HEK293 (cell line): ENCODE measurements around the gene CCNI.

Source experiments
- CTCF ChIA-PET: fragments of 350-600 bp; formaldehyde crosslinking; extraction: SDS; loops from one replicate; lab custom pipeline; 2021; ENCODE audit warnings: antibody characterized with exemption; lab: Yijun Ruan, JAX
- POLR2A ChIA-PET: fragments of 300-600 bp; formaldehyde crosslinking; extraction: SDS; loops from one replicate; lab custom pipeline; 2020; ENCODE audit warnings: antibody characterized with exemption, inconsistent platforms; lab: Yijun Ruan, JAX
- H3K27ac ChIP-seq: fragments of 200-500 bp; sonication (Bioruptor generic); 2 replicates; pipeline ENCODE4 v1.5.1; 2014; ENCODE audit warnings: low read depth, low read length, control low read depth, inconsistent platforms; ENCODE audit errors: extremely low read depth
- H3K36me3 ChIP-seq, 2 experiments: fragments of 200-500 bp in 1 of 2; sonication (Bioruptor generic) in 1 of 2; 1 replicate in 1 of 2; 2 replicates in 1 of 2; pipeline ENCODE4 v1.5.1; 2014 to 2017; ENCODE audit warnings: inconsistent platforms in 2 of 2, low read length in 2 of 2; ENCODE audit not compliant: control insufficient read depth in 2 of 2, insufficient read depth in 1 of 2
- H3K4me1 ChIP-seq: fragments of 200-500 bp; sonication (Bioruptor generic); 2 replicates; pipeline ENCODE4 v1.5.1; 2014; ENCODE audit warnings: mild to moderate bottlenecking, low read length, inconsistent platforms; ENCODE audit not compliant: control insufficient read depth, insufficient read depth
- H3K4me3 ChIP-seq: 2 replicates; pipeline ENCODE4 v1.5.1; 2011; ENCODE audit warnings: low read depth, mild to moderate bottlenecking, control low read depth, low read length, moderate library complexity
- H3K9me3 ChIP-seq: fragments of 200-500 bp; sonication (Bioruptor generic); 2 replicates; pipeline ENCODE4 v1.5.1; 2014; ENCODE audit warnings: low read depth, low read length, inconsistent platforms; ENCODE audit not compliant: control insufficient read depth, insufficient read depth
- GFI1B ChIP-seq: fragments of 450-650 bp; formaldehyde crosslinking; IDR thresholded peaks from 2 replicates; pipeline ENCODE4 v1.5.1; 2016; ENCODE audit warnings: missing biosample characterization, missing genetic modification characterization
- GLI4 ChIP-seq: fragments of 450-650 bp; formaldehyde crosslinking; IDR thresholded peaks from 2 replicates; pipeline ENCODE4 v1.5.1; 2016; ENCODE audit warnings: missing biosample characterization, missing genetic modification characterization
- KLF8 ChIP-seq: fragments of 450-650 bp; formaldehyde crosslinking; IDR thresholded peaks from 2 replicates; pipeline ENCODE4 v1.5.1; 2016; ENCODE audit warnings: missing biosample characterization, missing genetic modification characterization
- YY1 ChIP-seq: fragments of 450-650 bp; formaldehyde crosslinking; IDR thresholded peaks from 2 replicates; pipeline ENCODE4 v1.5.1; 2018; ENCODE audit warnings: missing biosample characterization, missing genetic modification characterization
- ZBTB11 ChIP-seq: fragments of 450-650 bp; formaldehyde crosslinking; conservative IDR thresholded peaks from 2 replicates; pipeline ENCODE4 v1.5.1; 2016; ENCODE audit warnings: low read depth, missing biosample characterization, missing genetic modification characterization
- ZFP37 ChIP-seq: fragments of 450-650 bp; formaldehyde crosslinking; IDR thresholded peaks from 2 replicates; pipeline ENCODE4 v1.5.1; 2016; ENCODE audit warnings: missing biosample characterization, missing genetic modification characterization
- ZNF10 ChIP-seq: fragments of 450-650 bp; formaldehyde crosslinking; IDR thresholded peaks from 2 replicates; pipeline ENCODE4 v1.5.1; 2017; ENCODE audit warnings: missing biosample characterization, missing genetic modification characterization
- ZNF155 ChIP-seq: fragments of 450-650 bp; formaldehyde crosslinking; IDR thresholded peaks from 2 replicates; pipeline ENCODE4 v1.5.1; 2016; ENCODE audit warnings: missing biosample characterization, missing genetic modification characterization
- ZNF184 ChIP-seq: fragments of 450-650 bp; IDR thresholded peaks from 2 replicates; pipeline ENCODE4 v1.5.1; 2018; ENCODE audit warnings: missing biosample characterization, mild to moderate bottlenecking, missing genetic modification characterization
- ZNF274 ChIP-seq, 2 experiments: fragments of 200-500 bp in 1 of 2; fragments of 450-650 bp in 1 of 2; sonication (Bioruptor generic) in 1 of 2; formaldehyde crosslinking in 1 of 2; IDR thresholded peaks; 2 replicates each; pipeline versions ENCODE4 v1.5.1 to v1.6.1; 2014 to 2016; ENCODE audit warnings: borderline replicate concordance in 1 of 2, inconsistent platforms in 1 of 2, low read length in 1 of 2, missing biosample characterization in 1 of 2, missing genetic modification characterization in 1 of 2
- ZNF362 ChIP-seq: fragments of 450-650 bp; formaldehyde crosslinking; IDR thresholded peaks from 2 replicates; pipeline ENCODE4 v1.5.1; 2016; ENCODE audit warnings: missing biosample characterization, missing genetic modification characterization
- ZNF510 ChIP-seq: fragments of 450-650 bp; formaldehyde crosslinking; IDR thresholded peaks from 2 replicates; pipeline ENCODE4 v1.5.1; 2018; ENCODE audit warnings: mild to moderate bottlenecking, missing genetic modification characterization, missing biosample characterization; ENCODE audit not compliant: insufficient replicate concordance
- ZNF626 ChIP-seq: fragments of 450-650 bp; sonication (Bioruptor Pico); formaldehyde crosslinking; IDR thresholded peaks from 2 replicates; pipeline ENCODE4 v1.5.1; 2018; ENCODE audit warnings: missing biosample characterization, missing genetic modification characterization, inconsistent platforms
- ZNF664 ChIP-seq: fragments of 450-650 bp; formaldehyde crosslinking; IDR thresholded peaks from 2 replicates; pipeline ENCODE4 v1.5.1; 2016; ENCODE audit warnings: missing biosample characterization, missing genetic modification characterization
- ZNF776 ChIP-seq: fragments of 450-650 bp; formaldehyde crosslinking; IDR thresholded peaks from 2 replicates; pipeline ENCODE4 v1.5.0; 2017; ENCODE audit warnings: missing biosample characterization, missing genetic modification characterization, borderline replicate concordance
- ZNF830 ChIP-seq: fragments of 450-650 bp; IDR thresholded peaks from 2 replicates; pipeline ENCODE4 v1.5.0; 2018; ENCODE audit warnings: missing biosample characterization, missing genetic modification characterization, low read depth, mild to moderate bottlenecking, moderate library complexity
- TF ChIP-seq, protein P1 (sequence below): fragments of 450-650 bp; formaldehyde crosslinking; IDR thresholded peaks from 2 replicates; pipeline ENCODE4 v1.5.1; 2017; ENCODE audit warnings: missing biosample characterization, missing genetic modification characterization
- TF ChIP-seq, protein P2 (sequence below): fragments of 450-650 bp; formaldehyde crosslinking; IDR thresholded peaks from 2 replicates; pipeline ENCODE4 v1.5.1; 2016; ENCODE audit warnings: missing biosample characterization, missing genetic modification characterization, low read depth

Gene CCNI

DNA sequence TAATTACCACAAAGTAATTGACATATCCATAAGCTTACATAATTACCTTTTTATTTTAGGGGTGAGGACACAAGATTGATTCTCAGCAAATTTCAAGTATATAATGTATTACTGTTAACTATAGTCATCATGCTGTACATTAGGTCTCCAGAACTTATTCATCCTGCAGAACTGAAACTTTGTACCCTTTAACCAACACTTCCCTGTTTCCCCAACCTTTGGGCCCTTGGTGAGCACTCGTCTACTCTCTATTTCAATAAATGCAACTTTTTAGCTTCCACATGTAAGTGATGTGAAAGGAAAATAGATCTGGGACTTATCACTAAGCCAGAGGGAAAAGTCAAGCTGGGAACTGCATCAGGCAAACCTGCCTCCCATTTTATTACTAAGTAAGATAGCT lies 47.6 kb upstream of the CCNI start:
- Histone ChIP-seq H3K36me3 (no peaks in the 10 kb centered on the region), H3K9me3 (no peaks in the 10 kb centered on the region), H3K27ac (no peak overlapping the region), H3K4me3 (no peak overlapping the region), H3K4me1 (no peaks in the 10 kb centered on the region)
- CTCF ChIA-PET, result interaction anchor here (0.8 kb wide), 1 partner anchor 28 kb away, joined by 3 read pairs; no protein-coding TSS in a partner anchor
- POLR2A ChIA-PET, result no interaction called here
- no peak for TF ChIP-seq GFI1B (tag by site-specific recombination)
- no peak for TF ChIP-seq ZNF664 (tag by site-specific recombination)

DNA sequence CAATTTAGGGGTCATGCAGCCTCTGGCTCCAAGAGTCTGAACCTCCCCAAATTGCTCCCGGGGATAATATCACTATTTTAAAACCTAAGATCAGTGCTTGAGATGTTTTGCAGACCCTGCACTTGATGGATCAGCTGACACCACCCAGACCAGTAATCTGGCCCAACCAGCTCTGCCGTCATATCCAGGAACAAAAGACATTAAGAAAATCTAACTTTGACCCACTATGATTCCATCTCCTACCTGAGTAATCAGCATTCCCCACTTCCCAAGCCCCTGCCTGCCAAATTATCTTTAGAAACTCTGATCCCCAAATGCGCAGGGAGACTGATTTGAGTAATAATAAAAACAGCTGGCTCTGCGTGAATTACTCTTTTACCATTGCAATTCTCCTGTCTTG lies 46.9 kb upstream of the CCNI start:
- POLR2A ChIA-PET, result no interaction called here
- Histone ChIP-seq H3K9me3 (no peaks in the 10 kb centered on the region), H3K4me1 (no peaks in the 10 kb centered on the region), H3K4me3 (no peak overlapping the region), H3K27ac (no peak overlapping the region), H3K36me3 (no peaks in the 10 kb centered on the region)
- TF ChIP-seq, protein P1, sequence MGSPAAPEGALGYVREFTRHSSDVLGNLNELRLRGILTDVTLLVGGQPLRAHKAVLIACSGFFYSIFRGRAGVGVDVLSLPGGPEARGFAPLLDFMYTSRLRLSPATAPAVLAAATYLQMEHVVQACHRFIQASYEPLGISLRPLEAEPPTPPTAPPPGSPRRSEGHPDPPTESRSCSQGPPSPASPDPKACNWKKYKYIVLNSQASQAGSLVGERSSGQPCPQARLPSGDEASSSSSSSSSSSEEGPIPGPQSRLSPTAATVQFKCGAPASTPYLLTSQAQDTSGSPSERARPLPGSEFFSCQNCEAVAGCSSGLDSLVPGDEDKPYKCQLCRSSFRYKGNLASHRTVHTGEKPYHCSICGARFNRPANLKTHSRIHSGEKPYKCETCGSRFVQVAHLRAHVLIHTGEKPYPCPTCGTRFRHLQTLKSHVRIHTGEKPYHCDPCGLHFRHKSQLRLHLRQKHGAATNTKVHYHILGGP (tag by site-specific recombination), result no peak
- no peak for TF ChIP-seq ZNF10 (tag by site-specific recombination)
- TF ChIP-seq, protein P2, sequence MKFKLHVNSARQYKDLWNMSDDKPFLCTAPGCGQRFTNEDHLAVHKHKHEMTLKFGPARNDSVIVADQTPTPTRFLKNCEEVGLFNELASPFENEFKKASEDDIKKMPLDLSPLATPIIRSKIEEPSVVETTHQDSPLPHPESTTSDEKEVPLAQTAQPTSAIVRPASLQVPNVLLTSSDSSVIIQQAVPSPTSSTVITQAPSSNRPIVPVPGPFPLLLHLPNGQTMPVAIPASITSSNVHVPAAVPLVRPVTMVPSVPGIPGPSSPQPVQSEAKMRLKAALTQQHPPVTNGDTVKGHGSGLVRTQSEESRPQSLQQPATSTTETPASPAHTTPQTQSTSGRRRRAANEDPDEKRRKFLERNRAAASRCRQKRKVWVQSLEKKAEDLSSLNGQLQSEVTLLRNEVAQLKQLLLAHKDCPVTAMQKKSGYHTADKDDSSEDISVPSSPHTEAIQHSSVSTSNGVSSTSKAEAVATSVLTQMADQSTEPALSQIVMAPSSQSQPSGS (tag by site-specific recombination), result no peak
- no peak for TF ChIP-seq ZNF510 (tag by site-specific recombination)
- no peak for TF ChIP-seq ZBTB11 (tag by site-specific recombination)
- no peak for TF ChIP-seq ZNF155 (tag by site-specific recombination)
- TF ChIP-seq YY1 (tag by site-specific recombination), result no peak
- no peak for TF ChIP-seq ZNF830 (tag by site-specific recombination)
- TF ChIP-seq KLF8 (tag by site-specific recombination), result no peak
- no peak for TF ChIP-seq ZFP37 (tag by site-specific recombination)
- TF ChIP-seq ZNF274 (IDR thresholded peaks at IDR 0.05; ENCODE audit: low read length), result no peak
- TF ChIP-seq ZNF274 (tag by site-specific recombination; IDR thresholded peaks at IDR 0.05; ENCODE audit: borderline replicate concordance), result no peak
- no peak for TF ChIP-seq GLI4 (tag by site-specific recombination)
- no peak for TF ChIP-seq ZNF776
- no peak for TF ChIP-seq ZNF184 (tag by site-specific recombination)
- TF ChIP-seq ZNF626 (tag by site-specific recombination), result no peak
- no peak for TF ChIP-seq ZNF362 (tag by site-specific recombination)
- CTCF ChIA-PET, result no interaction called here
